Ishikawa (cell line): ENCODE measurements around the gene TRUB2.

Experiments
- CEBPB ChIP-seq: IDR thresholded peaks from 2 replicates; pipeline ENCODE4 v1.6.1; 2012
- EP300 ChIP-seq: IDR thresholded peaks from 2 replicates; pipeline ENCODE4 v1.6.1; 2012; ENCODE audit warnings: borderline replicate concordance
- RAD21 ChIP-seq: IDR thresholded peaks from 2 replicates; pipeline ENCODE4 v1.6.1; 2012; ENCODE audit warnings: low read depth
- TAF1 ChIP-seq: IDR thresholded peaks from 2 replicates; pipeline ENCODE4 v1.6.1; 2012; ENCODE audit warnings: low read depth, mild to moderate bottlenecking
- TCF12 ChIP-seq: IDR thresholded peaks from 2 replicates; pipeline ENCODE4 v1.6.1; 2012; ENCODE audit warnings: low read depth
- YY1 ChIP-seq: IDR thresholded peaks from 2 replicates; pipeline ENCODE4 v1.6.1; 2012; ENCODE audit warnings: low read depth
- TF ChIP-seq, protein P1 (sequence below): IDR thresholded peaks from 2 replicates; pipeline ENCODE4 v1.6.1; 2012; ENCODE audit warnings: low read depth, mild to moderate bottlenecking

DNA sequence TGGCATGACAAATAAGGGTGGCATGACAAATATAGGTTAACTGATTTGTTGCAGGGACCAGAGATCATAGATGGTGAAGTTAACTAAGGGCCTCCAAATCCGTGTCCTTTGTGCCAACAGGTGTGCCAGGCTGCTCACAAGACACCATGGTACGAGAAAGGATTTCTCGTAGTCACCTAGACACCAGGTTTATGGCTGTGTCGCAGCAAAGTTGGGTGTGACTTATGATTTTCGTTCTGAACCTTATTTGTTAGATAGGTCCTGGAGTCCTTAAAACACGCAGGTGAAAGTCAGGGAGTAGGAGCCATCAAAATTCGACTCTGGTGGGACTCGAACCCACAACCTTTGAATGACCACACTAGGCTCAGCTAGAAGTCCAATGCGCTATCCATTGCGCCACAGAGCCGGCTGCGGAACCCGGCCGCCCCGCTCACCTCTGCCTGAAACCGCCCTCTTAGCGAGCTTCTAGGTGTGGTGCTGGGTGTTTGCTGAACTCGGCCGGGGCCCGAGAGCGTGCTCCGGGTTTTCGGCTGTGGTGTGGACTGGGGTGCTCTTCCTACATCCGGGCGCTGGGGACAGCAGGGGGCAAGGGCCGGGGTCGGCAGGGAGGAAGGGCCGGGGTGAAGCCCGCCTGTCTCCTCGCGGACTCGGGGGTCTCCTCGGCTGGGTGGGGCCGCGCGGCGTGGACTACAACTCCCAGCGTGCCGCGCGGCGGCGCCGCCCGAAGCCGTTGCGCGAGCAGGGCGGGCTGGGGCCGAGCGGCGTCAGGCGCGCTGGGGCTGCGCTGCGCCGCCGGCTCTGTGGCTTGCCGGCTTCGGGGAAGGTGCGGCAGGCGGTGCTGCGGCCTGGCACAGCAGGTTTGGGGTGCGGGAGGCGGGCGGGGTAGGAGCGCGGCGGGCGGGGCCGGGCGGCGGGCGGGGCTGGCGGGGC is 17.8 kb upstream of the TRUB2 start, which contains the start of gene SLC27A4:
- TF ChIP-seq TCF12 (no peak; the same call in 1 of the 2 replicates), TAF1 (no peak; the same call in 1 of the 2 replicates), EP300 (0 out of 2 replicates have a peak, but pooled peaks have one; percentile 41), CEBPB (peak; percentile 76), YY1 (peak; percentile 53; the same call in 1 of the 2 replicates), RAD21 (no peak)
- TF ChIP-seq, protein P1, sequence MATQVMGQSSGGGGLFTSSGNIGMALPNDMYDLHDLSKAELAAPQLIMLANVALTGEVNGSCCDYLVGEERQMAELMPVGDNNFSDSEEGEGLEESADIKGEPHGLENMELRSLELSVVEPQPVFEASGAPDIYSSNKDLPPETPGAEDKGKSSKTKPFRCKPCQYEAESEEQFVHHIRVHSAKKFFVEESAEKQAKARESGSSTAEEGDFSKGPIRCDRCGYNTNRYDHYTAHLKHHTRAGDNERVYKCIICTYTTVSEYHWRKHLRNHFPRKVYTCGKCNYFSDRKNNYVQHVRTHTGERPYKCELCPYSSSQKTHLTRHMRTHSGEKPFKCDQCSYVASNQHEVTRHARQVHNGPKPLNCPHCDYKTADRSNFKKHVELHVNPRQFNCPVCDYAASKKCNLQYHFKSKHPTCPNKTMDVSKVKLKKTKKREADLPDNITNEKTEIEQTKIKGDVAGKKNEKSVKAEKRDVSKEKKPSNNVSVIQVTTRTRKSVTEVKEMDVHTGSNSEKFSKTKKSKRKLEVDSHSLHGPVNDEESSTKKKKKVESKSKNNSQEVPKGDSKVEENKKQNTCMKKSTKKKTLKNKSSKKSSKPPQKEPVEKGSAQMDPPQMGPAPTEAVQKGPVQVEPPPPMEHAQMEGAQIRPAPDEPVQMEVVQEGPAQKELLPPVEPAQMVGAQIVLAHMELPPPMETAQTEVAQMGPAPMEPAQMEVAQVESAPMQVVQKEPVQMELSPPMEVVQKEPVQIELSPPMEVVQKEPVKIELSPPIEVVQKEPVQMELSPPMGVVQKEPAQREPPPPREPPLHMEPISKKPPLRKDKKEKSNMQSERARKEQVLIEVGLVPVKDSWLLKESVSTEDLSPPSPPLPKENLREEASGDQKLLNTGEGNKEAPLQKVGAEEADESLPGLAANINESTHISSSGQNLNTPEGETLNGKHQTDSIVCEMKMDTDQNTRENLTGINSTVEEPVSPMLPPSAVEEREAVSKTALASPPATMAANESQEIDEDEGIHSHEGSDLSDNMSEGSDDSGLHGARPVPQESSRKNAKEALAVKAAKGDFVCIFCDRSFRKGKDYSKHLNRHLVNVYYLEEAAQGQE: no peak
